IPS-NIHi11 (cell line): ENCODE measurements around the gene CNOT4.
"Not testable (repeated sequence)": the region's sequence is repeated elsewhere in the genome, so short reads cannot be mapped to it uniquely, and the experiment has no call there.

Experiments
- DNase-seq: peaks from one replicate; pipeline ENCODE4 v3.0.0; 2012; ENCODE audit warnings: mixed read lengths, low spot score

The CNOT4 gene

GRCh38 chr7:135512135-135512887 is 2.4 kb upstream of the CNOT4 start:
- peak; percentile 54 for DNase-seq

GRCh38 chr7:135510592-135511183 is 786 bp upstream of the CNOT4 start:
- no peak for DNase-seq

DNA sequence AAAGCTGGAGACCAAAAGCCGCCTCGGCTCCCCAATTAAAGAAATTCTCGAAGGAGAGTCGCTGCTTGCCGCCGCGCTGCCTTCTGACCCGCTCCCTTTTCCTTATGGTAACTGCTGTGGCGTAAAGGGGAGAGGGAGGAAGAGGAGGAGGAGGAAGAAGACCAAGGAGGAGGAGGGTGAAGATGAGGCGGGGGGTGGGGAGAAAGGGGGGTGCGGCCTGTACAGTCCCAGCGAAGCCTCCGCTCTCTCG is 388 bp downstream of the CNOT4 start:
- DNase-seq, result peak; percentile 58

GRCh38 chr7:135508883-135509588 is 866 bp downstream of the CNOT4 start:
- DNase-seq, result no peak

DNA sequence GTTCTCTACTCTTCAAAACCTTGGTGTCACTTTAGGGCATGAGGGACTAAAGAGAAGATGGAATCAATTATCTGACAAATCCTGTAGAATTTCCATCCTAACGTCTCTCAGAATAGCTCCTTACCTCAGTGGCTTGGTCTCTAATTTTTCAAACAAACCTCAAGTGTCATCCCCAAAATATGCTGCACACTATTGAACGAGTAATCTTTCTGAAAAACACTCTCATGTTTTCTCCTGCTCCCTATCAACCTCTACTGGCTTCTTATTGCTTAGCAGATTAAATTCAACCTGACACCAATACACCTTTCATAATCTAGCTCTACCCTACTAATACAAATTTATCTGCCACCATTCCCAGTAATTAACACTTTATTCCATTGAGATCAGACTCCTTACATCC is 8.5 kb downstream of the CNOT4 start:
- no peak for DNase-seq

DNA sequence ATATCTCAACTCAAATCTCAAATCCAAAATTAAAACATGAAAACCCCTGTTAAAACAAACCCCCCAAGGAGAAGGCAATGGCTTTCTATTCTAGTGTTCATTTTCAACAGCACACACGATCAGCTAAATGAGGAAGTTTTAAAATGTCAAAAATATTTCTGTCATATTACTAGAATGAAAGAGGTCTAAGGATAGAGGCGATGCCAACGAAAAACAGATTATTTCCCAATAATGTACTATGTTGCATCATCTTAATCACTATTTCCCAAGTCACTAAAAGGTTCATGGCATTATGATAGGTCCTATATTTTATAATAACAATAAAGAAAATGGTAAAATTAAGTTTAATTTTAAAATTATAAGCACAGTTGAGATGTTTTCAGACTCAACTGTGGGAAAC is 10.1 kb downstream of the CNOT4 start:
- DNase-seq, result no peak

DNA sequence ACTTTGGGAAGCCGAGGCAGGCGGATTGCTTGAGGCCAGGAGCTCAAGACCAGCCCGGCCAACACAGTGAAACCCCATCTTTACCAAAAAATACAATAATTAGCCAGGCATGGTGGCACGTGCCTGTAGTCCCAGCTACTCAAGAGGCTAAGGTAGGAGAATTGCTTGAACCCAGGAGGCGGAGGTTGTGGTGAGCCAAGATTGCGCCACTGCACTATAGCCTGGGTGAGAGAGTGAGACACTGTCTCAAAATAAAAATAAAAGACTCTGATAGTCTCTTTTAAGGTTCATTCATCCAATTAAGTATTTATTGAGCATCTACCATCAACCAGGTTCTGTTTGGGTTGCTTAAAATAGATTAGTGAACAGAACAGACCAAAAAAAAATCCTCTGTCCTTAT is 12.7 kb downstream of the CNOT4 start:
- DNase-seq, result not testable (repeated sequence)

- no peak for DNase-seq
Observed at GRCh38 chr7:135493362-135493761, 16.5 kb downstream of the CNOT4 start.

- no peak for DNase-seq
Observed at GRCh38 chr7:135492151-135492550, 17.8 kb downstream of the CNOT4 start.

- no peak for DNase-seq
Observed at GRCh38 chr7:135490783-135491182, 19.1 kb downstream of the CNOT4 start.

GRCh38 chr7:135489791-135490190 is 20.1 kb downstream of the CNOT4 start:
- DNase-seq, result no peak

- DNase-seq, result no peak
Observed at GRCh38 chr7:135486261-135486920, 23.5 kb downstream of the CNOT4 start.

- DNase-seq, result no peak
Observed at GRCh38 chr7:135481598-135481979, 28.3 kb downstream of the CNOT4 start.

- DNase-seq, result no peak
Observed at GRCh38 chr7:135480966-135481597, 28.8 kb downstream of the CNOT4 start.

- no peak for DNase-seq
Observed at GRCh38 chr7:135475521-135475920, 34.4 kb downstream of the CNOT4 start.

GRCh38 chr7:135469705-135470104 is 40.2 kb downstream of the CNOT4 start:
- not testable (repeated sequence) for DNase-seq

DNA sequence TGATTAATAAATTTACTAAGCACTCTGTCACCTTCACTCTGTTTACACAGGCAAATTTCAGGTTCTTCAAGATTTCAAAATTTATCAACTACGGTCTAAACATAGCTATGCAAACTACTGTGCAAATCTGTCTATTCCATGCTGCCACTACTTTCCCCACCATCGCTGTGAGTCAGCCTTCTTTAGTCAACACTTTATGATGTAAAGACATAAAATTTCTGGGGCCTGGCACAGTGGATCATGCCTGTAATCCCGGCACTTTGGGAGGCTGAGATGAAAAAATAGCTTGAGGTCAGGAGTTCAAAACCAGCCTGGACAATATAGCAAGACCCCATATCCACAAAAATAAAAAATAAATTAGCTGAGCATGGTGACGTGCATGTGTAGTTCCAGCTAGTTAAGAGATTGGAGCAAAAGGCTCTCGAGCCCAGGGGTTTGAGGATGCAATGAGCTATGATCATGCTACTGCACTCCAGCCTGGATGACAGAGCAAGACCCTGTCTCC is 42.6 kb downstream of the CNOT4 start:
- DNase-seq, result no peak

GRCh38 chr7:135466442-135467206 is 43.3 kb downstream of the CNOT4 start:
- no peak for DNase-seq

- DNase-seq, result no peak
Observed at GRCh38 chr7:135463908-135464307, 46.0 kb downstream of the CNOT4 start.

GRCh38 chr7:135459951-135460567 is 49.8 kb downstream of the CNOT4 start:
- DNase-seq, result no peak

- no peak for DNase-seq
Observed at GRCh38 chr7:135459076-135459475, 50.8 kb downstream of the CNOT4 start.
